NCI-H510A (cell line): Measurements from ENCODE around the gene GRIK3.

Experiments
- DNase-seq: peaks from one replicate; lab custom pipeline; 2025; lab: John Stamatoyannopoulos, UW

The GRIK3 gene

DNA sequence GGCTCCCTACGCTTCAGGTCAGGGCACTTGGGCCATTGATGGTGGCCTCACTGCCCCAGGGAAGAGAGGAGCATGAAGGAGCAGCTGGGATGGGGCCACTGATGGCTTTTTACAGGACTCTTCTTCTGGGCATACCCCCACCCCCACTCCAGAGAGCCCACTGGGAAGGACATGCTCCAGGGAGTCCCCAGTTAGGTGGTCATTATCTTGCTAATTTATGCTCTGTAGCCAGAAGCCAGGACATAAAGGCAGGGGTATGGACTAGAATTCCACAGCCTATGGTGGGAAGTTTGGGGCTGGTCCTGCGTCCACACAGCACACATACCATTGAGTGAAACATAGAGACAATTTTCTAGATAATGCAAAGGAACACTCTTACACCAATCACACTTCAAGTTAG lies 8.8 kb upstream of the GRIK3 start:
- no peak for DNase-seq

DNA sequence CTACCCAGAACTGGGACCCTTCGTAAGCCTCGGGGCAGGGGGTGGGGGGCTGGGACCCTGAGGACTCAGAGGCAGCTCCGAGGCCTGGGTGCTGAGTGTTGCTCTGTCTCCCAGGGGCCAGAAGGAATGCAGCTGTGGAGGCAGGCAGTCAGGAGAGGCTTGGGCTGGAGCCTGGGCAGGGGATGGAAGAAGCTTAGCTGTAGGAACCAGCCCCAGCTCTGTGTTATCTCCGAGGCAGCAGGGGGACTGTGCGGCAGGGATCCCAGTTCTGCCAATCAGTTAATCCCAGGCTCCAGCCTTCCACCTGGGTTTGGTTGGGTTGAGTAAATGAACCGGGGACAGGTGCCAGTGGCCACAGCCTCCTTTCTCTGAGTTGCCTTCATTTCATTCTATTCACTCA lies 8.2 kb upstream of the GRIK3 start:
- no peak for DNase-seq

DNA sequence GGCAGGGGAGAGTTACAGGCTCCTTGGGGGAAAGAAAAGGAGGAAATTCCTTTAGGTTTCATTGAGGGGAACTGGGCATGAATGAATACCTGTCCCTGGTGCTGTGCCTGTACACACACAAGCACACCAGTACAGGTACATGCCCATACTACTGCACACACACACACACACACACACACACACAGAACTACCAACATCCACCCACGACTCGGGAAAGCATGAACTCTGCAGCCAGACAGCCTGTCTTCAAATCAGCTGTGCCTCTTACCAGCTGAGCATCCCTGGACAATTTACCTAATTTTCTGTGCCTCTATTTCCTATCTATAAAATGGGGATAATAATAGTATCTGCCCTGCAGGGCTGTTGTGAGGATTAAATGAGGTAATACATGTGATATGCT lies 7.2 kb upstream of the GRIK3 start:
- no peak for DNase-seq

DNA sequence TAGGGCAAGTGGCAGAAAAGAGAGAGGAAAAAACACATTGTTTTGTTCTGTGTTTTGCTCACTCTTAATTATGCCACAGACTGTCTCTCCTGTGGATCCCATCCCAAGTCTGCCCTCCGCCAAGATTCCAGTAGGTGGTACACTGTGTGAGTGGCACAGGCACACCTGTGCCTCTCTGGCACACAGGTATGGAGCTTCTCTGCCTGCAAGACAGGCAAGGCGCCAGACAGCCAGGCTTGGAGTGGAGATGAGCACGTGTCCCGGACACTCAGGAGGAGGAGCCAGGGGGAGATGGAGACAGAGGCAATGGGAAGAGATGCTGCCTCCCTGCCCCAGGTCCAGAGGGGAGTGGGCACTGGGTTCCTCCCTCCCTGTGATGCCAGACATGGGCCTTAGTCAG lies 6.5 kb upstream of the GRIK3 start:
- peak; percentile 93 for DNase-seq

DNA sequence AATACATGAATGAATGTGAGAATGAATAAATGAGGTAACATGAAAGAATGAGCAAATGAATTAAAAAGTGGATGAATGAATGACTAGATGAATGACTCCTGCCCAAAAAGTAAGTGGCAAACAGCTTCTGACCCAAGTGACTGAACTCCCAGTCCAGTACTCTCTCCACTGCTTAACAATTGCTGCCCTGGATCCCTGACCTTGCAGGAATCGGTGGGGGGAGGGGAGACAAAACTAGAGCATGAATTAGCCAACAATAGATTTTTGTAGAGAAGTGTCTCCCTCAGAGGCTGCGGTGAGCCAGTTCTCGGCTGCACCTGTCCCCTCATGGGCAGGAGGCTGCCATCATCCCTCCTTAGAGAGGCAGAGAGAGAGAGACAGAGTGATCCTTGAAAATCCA lies 5.9 kb upstream of the GRIK3 start:
- peak; percentile 95 for DNase-seq

DNA sequence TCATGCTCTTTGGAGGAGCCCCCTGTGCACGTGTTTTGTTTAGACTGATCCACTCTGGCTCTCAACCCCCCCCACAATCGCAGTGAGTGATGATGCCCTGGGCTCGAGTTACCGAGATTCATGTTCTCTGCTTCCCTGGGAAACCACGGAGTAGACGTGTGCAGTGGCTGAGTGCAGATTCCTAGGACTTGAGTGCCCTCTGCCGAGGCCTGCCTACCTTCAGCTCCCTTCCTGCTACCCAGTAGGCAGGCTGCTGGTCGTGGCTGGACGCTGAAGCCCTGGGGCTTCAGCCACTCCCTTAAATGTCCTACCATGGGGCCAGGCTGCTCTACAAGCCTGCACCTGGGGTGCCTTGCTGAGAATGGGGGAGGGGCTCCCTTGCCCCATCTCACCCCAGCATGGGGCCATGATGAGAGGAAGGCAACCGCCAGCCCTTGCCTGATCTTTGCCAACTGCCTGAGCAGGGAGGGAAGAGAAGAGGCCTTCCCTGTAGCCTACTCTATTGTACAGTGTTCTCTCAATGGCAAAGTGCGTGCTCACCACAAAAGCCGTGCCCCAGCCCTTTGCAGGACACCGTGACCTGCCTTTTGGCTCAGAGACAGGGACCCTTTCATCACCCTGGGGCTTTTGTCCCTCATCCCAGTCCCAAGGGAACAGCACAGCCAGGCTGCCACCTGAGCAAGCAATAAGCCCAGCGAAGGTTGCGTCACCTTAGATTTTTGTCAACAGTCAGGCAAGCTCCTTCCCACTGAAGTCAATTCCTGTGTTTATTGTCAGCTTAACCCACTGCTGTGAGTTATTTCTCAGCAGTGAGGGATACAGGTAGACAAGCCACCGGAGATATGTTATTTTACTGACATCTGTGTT lies 4.1 kb upstream of the GRIK3 start:
- peak; percentile 100 for DNase-seq

DNA sequence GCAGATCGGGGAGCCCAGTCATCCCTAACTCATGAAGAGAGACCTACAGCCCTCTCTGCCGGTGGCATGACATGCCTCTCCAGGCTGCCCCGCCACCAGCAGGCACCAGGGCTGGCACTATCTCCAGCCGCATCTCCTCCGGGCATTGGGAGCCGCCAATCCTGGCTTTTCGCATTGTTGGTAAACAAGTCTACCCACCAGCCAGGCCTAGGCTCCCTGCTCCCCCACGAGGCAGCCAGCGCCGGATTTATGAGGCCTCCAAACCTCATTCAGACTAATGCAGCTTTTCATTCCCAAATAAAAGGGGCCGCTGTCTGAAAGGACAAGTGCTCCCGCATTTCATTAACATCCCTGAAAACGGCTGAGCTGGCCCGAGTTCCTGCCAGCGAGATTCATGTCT lies 3.4 kb upstream of the GRIK3 start:
- no peak for DNase-seq

DNA sequence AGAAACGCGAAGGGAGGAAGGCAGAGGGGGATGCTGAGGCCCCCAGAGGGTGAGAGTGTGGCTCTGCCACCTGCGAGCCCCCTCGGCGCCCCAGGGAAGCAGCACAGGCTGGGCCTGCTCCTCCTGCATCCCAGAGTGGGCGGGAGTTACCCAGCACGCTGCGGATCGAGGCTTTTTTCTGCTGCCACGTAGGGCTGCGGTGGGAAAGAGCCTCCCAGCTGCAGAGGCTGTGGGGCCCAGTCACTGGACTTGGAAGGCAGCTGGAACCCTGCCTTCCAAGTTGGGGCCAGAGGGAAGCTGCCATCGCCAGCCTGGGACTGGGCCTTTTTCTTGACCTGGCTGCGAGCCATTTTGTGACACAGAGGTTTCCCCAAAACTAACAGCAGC lies 2.3 kb upstream of the GRIK3 start:
- DNase-seq, result no peak

DNA sequence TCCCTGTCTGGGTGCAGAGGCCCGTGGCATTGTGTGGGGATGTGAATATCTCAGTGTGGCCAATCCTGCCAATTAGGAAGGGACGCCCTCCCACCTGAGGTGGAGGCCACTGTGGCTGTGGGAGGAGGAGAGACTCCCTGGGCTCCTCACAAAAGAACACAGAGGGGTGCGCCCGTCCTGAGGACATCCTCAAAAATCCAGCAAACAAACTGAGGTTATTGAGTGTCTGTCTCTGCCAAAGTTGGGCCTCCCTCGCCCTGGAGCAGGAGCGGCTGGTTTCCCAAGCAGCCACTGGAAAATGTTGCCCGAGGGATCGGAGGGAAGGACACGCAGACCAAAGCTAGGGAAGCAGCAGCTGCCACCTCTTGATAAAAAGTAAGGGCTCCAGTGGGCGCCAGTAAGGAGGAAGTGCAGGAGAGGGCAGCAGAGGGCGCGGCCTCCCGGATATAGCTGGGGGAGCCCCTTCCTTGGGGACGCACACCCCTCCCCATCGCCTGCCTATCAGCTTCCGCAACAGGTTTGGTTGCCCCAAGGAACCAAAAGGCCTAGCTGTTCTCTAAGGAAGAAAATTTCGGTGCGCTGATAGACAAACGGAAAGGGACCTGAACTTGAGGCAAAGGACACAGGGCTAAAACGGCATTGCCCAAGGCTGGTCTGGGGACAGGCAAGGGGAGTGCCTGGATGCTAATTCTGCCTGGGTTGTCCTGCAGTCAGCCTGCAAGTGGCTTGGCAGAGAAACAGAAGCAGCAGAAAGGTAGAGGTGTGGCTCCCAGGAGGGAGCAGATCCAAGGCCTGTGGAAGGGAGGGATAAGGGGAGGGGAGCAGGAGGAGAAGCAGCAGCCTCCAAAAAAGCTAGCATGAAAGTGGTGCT lies 1.7 kb upstream of the GRIK3 start:
- peak; percentile 93 for DNase-seq

DNA sequence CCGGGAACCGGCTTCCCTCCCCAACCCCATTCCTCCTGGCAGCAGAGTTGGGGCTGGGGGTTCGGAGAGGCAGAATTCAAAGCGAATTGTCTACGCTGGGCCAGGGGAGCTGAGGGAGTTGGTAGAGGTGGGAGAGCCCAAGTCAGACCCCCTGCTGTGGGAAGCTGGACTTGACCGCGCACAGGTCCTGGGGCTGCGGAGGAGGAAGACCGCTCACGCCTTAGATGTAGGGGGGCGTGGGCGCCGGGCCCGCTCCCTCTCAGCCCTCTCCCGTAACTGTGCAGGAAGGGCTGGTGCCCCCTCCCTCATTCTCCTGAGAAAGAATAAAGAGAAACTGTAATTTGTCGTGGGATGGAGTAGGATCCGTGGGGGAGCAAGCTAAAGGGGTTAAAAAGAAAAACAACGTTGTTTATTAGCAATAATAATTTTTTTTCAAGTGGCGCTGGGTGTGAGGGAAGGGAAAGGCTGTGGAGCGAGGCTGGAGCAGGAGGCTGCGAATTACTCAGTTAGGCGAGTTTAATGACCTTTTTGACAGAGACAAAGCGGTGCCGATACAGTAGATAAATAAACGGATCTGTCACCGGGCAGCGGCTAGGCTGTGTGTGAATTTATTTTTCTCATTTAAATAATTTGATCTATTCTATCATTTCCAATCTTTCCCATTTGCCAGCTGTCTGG lies 838 bp upstream of the GRIK3 start:
- no peak for DNase-seq

DNA sequence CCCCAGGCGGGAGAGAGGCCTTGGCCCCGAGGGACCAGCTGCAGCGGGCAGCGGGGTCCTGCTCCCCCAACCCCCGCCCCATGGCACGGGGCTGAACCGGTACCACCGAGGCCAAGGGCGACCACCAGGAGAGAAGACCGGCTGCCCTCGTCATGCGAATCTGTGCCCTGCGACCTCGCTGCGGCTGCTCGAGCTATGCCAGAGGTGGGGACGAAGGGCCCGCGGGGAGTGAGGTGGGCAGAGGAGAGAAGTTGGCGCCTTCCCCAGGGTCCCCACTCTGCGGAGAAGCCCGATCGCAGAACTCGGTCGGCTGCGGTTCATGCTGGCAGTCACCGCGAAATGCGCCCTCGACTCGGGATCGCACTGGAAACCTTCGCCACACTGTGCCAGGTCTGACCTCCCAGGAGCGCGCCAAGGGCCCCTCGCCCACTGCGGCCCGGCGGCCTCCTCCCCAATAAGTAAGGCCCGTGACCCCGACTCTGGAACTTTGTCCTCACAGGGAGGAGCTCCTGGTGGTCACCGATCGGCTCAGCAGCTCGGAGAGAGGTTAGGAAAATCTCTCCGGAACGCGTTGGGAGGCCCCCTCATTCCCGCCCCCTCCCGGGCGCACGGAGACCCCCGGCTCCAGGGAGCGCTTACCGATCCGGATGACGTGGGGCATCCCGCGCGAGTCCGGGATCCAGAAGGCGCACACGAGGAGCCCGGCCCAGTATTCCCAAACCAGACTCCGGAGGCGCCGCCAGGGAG lies 787 bp downstream of the GRIK3 start:
- peak; percentile 67 for DNase-seq

DNA sequence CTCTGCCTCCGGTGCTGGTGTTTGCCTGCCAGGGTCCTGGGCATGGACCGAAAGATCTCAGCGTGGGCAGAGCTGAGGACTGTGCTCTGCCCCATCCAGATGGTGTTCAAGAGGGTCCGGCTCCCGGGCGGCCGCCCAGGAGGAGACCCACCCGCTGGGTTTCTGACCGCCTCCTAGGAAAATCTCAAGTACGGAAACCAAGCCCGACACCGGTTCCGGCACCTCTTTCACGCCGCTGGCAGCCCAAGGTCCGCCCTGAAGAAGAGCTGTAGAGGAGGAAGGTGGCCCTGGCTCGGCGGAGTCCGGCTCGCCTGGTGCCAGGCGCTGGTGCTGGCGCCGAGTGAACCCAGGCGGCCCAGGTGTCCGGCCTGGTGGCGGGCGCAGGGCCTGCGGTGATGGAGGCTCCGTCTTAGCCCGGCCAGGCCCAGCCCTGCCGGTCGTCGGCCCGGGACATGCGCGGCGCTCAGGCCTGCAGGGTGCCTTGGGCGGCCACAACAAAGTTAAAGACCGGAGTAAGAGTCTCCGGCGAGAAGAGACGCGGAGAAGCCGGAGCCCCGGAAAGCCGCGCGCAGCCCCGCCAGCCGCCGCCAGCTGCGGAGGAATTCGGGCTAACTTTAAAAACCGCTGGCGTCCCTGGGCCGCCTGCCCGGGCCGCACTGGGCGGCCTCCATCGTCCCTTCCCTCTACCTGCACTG lies 1.5 kb downstream of the GRIK3 start:
- no peak for DNase-seq

DNA sequence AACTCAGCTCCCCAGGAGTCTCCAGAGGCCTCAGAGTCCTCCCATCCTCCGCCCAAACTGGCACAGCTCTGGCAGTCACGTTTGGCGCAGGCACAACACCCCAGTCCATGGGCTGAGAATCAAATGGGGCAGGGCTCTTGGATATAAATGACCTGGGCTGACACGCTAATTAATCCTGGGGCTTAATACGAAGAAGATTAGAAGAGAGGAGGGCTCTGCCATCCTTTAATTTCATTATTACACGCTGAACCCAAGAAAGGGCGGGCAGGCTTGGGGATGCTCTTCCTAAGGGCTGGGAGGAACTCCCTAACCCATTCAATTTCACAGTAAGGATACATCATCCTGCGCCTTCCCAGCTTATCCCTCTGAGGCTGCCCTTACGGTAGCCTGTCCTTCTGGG lies 2.4 kb downstream of the GRIK3 start:
- DNase-seq, result no peak

DNA sequence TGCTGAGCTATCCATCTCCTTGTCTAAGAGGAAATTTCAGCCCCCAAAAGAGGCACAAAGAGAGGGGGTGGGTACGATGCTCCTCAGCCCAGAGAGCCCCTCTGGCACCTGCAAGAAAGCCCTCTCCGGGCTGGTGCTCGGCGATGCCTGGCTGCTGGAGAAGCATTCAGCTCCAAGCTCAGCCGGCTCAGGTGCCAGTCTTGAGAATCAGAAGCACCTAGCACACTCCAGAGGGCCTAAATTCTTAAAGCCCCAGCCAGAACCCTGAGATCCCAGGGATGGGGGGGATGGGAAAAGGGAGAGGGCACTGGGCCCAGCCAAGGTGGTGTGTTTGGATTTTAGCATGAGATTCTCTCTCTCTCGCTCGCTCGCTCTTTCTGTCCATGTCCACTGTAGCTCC lies 2.9 kb downstream of the GRIK3 start:
- no peak for DNase-seq

DNA sequence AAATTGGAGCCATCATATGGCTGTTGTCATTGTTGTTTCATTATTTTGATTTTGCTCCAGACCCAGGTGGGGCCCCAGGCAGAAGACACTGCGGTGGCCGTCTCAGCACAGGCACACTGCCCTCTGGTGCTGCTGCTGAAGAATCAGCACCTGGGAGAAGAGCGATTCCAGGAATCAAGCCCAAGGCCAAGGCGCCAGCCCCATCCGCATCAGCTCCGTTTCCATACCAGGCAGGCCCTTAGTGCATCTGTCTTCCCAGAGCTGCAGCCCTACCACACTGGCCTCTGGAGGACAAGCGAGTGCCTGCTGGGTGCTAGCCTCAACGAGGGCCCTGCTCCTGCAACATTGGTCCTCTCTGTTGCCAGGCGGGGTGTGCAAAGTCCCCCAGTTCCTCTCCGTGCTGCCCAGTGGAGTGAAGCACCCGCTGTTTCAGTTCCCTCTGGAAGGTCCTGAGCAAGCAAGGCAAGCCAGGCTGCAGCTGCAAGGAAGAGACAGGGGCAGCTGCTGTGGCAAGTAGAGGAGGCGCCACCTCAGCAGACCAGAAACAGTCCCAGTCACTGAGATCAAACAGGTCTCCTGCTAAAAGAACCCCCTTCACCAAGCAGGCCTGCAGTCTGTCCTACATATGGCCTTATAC lies 5.2 kb downstream of the GRIK3 start:
- peak; percentile 76 for DNase-seq

DNA sequence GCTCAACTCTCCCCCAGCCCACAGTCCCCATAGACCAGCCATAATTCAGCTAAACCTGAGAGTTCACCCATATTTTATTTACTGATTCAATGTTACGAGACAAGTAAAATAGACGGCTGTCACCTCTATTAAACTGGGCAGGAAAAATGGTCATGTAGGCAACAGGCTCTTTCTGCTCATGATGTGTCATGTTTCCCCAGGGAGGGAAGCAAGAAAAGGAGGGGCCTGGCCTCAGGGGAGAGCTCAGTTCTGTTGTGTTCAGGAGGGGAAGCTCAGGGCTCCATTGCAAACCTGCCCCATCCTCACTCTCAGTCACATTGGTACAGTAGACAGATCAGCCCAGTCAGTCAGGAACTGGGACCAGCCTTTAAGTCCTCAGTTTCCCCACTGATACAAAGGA lies 12.8 kb downstream of the GRIK3 start:
- no peak for DNase-seq

DNA sequence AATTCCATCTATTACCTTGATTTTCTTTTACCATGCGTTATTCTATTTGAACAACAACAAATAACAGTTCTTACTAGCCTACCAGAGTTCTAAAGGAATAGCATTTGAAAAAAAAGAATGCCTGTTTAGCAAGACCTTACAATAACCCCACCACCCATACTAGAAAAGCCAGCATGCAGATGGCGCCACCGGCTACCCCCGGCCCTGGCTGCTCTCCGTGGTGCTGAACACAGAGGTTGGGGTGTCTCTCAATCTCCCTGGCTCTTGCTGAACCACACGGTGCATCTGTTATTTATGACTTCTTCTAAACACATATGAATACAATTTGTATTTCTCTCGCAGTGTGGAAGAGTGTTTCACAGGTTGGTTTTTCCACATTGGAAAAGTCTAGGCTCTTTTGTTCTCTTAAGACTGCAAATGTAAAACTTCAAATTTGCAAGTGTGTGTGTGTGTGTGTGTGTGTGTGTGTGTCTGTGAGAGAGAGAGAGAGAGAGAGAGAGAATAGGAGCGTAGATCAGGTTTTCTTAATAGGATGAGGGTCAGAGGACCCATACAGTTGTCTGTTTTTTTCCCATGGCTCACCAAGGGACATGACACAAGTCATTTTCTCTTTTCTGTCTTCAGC lies 13.6 kb downstream of the GRIK3 start:
- no peak for DNase-seq

DNA sequence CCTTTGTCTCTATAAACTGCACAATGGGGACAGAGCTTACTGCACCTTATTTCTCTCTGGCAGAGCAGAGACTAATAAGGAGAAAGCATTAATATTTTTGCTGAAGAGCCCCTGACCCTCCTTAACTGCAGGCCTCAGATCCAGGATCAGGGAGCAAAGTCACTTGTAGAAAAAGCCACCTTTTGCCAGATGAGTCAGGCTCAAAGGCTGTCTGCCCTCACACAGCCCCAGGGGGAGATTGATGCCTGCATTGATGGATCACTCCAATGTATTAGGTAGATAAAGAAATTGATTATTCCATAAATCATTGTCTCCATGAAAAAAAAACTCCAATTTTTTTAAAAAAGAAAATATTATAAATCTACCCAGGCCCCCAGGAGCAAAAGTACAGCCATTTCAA lies 15.8 kb downstream of the GRIK3 start:
- no peak for DNase-seq

DNA sequence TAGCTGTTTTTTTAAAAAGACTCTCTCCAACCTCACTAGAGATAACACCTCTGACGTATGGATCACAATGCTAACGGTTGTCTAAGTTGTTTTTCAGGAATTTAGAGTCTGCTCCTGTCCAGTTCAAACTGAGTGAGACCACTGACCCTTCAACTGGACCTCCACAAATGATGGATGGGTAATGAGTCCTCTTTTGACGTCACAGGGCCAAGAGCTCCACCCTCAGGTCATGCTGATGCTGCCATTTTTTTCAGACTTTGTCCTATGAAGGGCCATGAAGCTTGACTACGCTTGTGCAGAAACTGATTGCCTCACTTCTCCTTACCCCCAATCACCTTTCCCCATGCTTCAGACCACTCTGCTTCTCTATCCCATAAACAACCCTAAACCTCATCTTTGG lies 16.6 kb downstream of the GRIK3 start:
- DNase-seq, result no peak

DNA sequence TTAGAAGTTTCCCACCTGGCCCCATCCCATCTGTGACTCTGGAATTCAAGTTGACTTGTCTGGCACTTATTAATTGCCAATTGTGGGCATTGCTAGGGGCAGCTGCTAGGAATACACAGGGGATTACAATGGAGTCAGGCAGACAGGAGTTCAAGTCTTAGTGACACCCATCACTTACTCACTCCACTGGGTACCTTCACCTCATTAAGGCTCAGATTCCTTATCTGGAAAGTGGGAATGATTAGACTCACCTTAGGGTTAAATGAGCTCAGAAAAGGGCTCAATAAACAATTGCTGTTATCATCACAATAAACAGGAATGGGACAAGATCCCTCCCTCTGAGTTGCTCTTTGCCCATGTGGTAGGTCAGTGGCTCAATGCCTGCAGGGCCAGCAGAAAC lies 18.2 kb downstream of the GRIK3 start:
- DNase-seq, result no peak
